Breast epithelium (tissue), 4 donors: ENCODE results near the gene UBAC1. TPM values are rescaled to one million over a fixed set of nuclear protein-coding genes. Genes with fewer than 3 reads are reported as not detected.

ENCODE experiments used
- DNase-seq, 2 donors: peaks; one replicate each; pipeline ENCODE4 v3.0.0-alpha.2; 2019; ENCODE audit warnings: low spot score in 2 of 2
- H3K27ac ChIP-seq, 2 donors: fragments of 200-600 bp; sonication (generic) in 1 of 2; one replicate each; pipeline ENCODE4 v1.5.1; 2016 to 2019; ENCODE audit warnings: mild to moderate bottlenecking in 1 of 2
- H3K27me3 ChIP-seq, 2 donors: fragments of 200-600 bp; sonication (generic) in 1 of 2; one replicate each; pipeline versions ENCODE4 v1.5.1 to v1.6.0; 2017 to 2019; ENCODE audit warnings: control low read depth in 1 of 2, mild to moderate bottlenecking in 1 of 2
- H3K36me3 ChIP-seq: fragments of 200-600 bp; one replicate; pipeline ENCODE4 v1.5.1; 2019
- H3K4me1 ChIP-seq, 2 donors: fragments of 200-600 bp; sonication (generic); one replicate each; pipeline ENCODE4 v1.5.1; 2016 to 2019; ENCODE audit warnings: control low read depth in 1 of 2
- H3K4me3 ChIP-seq, 3 donors: fragments of 200-600 bp; sonication (generic); 1 replicate in 2 of 3; 2 replicates in 1 of 3; pipeline ENCODE4 v1.5.1; 2016 to 2019; ENCODE audit warnings: mild to moderate bottlenecking in 3 of 3, moderate library complexity in 2 of 3
- H3K9me3 ChIP-seq, 2 donors: fragments of 200-600 bp; sonication (generic) in 1 of 2; one replicate each; pipeline ENCODE4 v1.5.1; 2016 to 2019; ENCODE audit warnings: control low read depth in 1 of 2
- POLR2A ChIP-seq: fragments of 450-650 bp; IDR thresholded peaks from one replicate; pipeline ENCODE4 v1.6.1; 2016; ENCODE audit warnings: antibody characterized with exemption, mild to moderate bottlenecking, moderate library complexity
- POLR2AphosphoS5 ChIP-seq, 3 donors: sonication (generic); formaldehyde crosslinking; IDR thresholded peaks; one replicate each; pipeline ENCODE4 v1.6.1; 2017; ENCODE audit warnings: antibody characterized with exemption in 3 of 3
- intact Hi-C: fragments of 100-400 bp; cut with DNase I; formaldehyde crosslinking; loops from one replicate; pipeline ENCODE4 v1.15.1; 2023; ENCODE audit warnings: low total_unique reads
- total RNA-seq, 3 donors: library from RNA; depleted of rRNA; stranded (reverse); fragments of >200 nt; gene quantifications; one replicate each; pipeline ENCODE4 v1.1.0, GENCODE V29; 2016
- TF ChIP-seq, protein P1 (sequence below), 3 donors: fragments of 450-650 bp; IDR thresholded peaks; one replicate each; pipeline ENCODE4 v1.5.1; 2016 to 2017; ENCODE audit warnings: antibody characterized with exemption in 3 of 3, mild to moderate bottlenecking in 3 of 3, moderate library complexity in 3 of 3

The UBAC1 gene
- total RNA-seq, 3 donors from 2014 or later = 39.2 to 53.0 (median 45.6) TPM

DNA sequence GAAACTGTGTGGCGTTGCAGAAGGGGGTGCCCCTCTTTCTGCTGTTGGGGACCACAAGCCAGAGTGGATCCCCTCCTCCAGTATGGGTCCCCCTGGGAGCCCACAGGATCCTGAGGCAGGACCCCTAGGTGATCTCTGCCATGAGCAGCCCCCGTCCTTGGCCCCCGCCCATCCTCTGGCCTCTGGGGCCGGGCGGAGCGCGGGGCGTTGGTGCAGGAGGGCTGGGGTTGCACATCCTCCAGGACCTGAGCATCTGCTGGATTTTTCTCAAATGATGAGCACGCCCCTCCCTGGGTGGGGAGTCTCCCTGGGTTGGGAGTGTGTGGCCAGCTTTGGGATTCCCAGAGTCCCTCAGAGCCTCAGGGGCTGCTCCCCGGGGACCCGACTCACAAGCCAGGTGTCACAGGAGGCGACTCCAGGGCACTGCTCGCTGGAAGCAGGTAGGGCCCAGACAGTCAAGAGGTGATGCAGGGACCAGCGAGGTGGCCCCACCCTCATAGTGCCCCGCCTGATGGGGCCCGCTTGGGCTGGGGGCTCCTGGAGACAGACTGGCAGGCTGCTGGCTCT is 26.7 kb upstream of the UBAC1 start:
- no peak overlapping the region for H3K4me3 ChIP-seq
- peaks cover 6 to 21% of the 10 kb centered on the region in 2 donors for H3K4me1 ChIP-seq
- intact Hi-C loops = no loop called here
- H3K27me3 ChIP-seq = peaks cover 0 to 59% of the 10 kb centered on the region in 2 donors
- H3K9me3 ChIP-seq = no peaks in the 10 kb centered on the region
- H3K36me3 ChIP-seq = no peaks in the 10 kb centered on the region
- no peak for DNase-seq
- no peak overlapping the region for H3K27ac ChIP-seq
- no peak for TF ChIP-seq POLR2AphosphoS5 (IDR thresholded peaks at IDR 0.05)
- TF ChIP-seq, protein P1, sequence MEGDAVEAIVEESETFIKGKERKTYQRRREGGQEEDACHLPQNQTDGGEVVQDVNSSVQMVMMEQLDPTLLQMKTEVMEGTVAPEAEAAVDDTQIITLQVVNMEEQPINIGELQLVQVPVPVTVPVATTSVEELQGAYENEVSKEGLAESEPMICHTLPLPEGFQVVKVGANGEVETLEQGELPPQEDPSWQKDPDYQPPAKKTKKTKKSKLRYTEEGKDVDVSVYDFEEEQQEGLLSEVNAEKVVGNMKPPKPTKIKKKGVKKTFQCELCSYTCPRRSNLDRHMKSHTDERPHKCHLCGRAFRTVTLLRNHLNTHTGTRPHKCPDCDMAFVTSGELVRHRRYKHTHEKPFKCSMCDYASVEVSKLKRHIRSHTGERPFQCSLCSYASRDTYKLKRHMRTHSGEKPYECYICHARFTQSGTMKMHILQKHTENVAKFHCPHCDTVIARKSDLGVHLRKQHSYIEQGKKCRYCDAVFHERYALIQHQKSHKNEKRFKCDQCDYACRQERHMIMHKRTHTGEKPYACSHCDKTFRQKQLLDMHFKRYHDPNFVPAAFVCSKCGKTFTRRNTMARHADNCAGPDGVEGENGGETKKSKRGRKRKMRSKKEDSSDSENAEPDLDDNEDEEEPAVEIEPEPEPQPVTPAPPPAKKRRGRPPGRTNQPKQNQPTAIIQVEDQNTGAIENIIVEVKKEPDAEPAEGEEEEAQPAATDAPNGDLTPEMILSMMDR (IDR thresholded peaks at IDR 0.05) = no peak
- no peak for TF ChIP-seq POLR2A

DNA sequence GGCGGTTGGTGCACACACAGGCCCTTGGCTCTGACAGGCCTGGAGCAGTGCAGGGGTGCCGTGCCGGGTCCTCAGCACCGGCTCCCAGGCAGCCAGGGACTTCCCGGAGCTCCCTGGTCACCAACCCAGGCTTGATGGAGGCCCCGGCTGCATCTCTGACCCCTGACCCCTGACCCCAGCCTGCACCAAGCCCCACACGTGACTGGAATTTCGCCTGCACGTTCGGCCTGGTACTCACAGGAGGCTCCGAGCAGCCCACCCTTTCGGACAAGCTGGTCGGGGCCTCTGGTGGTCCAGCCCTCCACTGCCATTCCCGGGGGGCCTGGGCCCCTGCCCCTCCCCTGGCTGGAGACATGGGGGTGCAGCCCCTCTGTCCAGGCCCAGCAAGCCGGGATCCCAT is 25.4 kb upstream of the UBAC1 start:
- Histone ChIP-seq H3K27ac (no peak overlapping the region), H3K36me3 (no peaks in the 10 kb centered on the region), H3K4me1 (peaks cover 0 to 8% of the 10 kb centered on the region in 2 donors), H3K9me3 (no peaks in the 10 kb centered on the region), H3K27me3 (peaks cover 0 to 67% of the 10 kb centered on the region in 2 donors), H3K4me3 (no peak overlapping the region)
- DNase-seq = no peak
- TF ChIP-seq, protein P1 (IDR thresholded peaks at IDR 0.05) = no peak
- TF ChIP-seq POLR2A (no peak), POLR2AphosphoS5 (IDR thresholded peaks at IDR 0.05) (no peak)
- intact Hi-C loops = no loop called here

- Histone ChIP-seq H3K36me3 (no peaks in the 10 kb centered on the region), H3K4me3 (no peak overlapping the region), H3K9me3 (no peaks in the 10 kb centered on the region), H3K4me1 (peaks cover 0 to 7% of the 10 kb centered on the region in 2 donors), H3K27me3 (peaks cover 0 to 72% of the 10 kb centered on the region in 2 donors), H3K27ac (no peak overlapping the region)
- intact Hi-C loops = no loop called here
- DNase-seq = no peak
- TF ChIP-seq POLR2AphosphoS5 (IDR thresholded peaks at IDR 0.05) = no peak
- TF ChIP-seq POLR2A = no peak
- TF ChIP-seq, protein P1 (IDR thresholded peaks at IDR 0.05) = no peak
These were observed 24.7 kb upstream of the UBAC1 start for GRCh38 chr9:135985889-135986288.

DNA sequence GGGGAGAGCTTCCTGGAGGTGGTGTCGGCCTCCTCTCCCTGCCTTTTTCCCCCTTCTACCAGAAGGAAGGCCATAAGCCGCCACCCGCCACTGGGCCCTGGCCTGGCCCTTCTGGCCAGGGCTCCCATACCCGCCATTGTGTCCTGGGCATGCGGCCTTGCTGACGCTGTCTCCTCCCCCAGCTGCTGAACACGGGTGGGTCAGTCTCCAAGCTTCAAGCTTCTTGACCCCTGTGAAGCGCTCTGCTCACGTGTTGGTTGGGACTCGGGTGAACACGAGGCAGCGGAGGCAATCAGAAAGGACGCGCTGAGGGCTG is 24.2 kb upstream of the UBAC1 start:
- no peak for DNase-seq
- Histone ChIP-seq H3K36me3 (no peaks in the 10 kb centered on the region), H3K27me3 (peaks cover 0 to 77% of the 10 kb centered on the region in 2 donors), H3K4me1 (peaks cover 0 to 7% of the 10 kb centered on the region in 2 donors), H3K4me3 (no peak overlapping the region), H3K27ac (no peak overlapping the region), H3K9me3 (no peaks in the 10 kb centered on the region)
- TF ChIP-seq POLR2A (no peak), POLR2AphosphoS5 (IDR thresholded peaks at IDR 0.05) (no peak)
- TF ChIP-seq, protein P1 (IDR thresholded peaks at IDR 0.05) = no peak
- intact Hi-C loops = no loop called here

GRCh38 chr9:135984072-135984710 is 23.0 kb upstream of the UBAC1 start:
- Histone ChIP-seq H3K36me3 (no peaks in the 10 kb centered on the region), H3K4me1 (no peaks in the 10 kb centered on the region), H3K27ac (no peak overlapping the region), H3K27me3 (peaks cover 0 to 79% of the 10 kb centered on the region in 2 donors), H3K9me3 (no peaks in the 10 kb centered on the region), H3K4me3 (no peak overlapping the region)
- intact Hi-C loops = no loop called here
- TF ChIP-seq POLR2A (no peak), POLR2AphosphoS5 (IDR thresholded peaks at IDR 0.05) (no peak)
- TF ChIP-seq, protein P1 (IDR thresholded peaks at IDR 0.05) = no peak
- no peak for DNase-seq
